ENCODE measurements around the gene BCOR. TPM values are rescaled to one million over a fixed set of nuclear protein-coding genes. Genes with fewer than 3 reads are reported as not detected.

BCOR gene
- total and polyA plus RNA-seq, 4 experiments from 2014 or later = 1.9 to 48.7 (median 27.0) TPM

- DNase-seq = peak; percentile 67 to 76 (median 69)
- Mint-ChIP-seq H3K27me3 (no peaks in the 10 kb centered on the region), H3K36me3 (peaks cover 0 to 1% of the 10 kb centered on the region in 2 donors), H3K9me3 (peaks cover 0 to 6% (median 0%) of the 10 kb centered on the region in 8 donors), H3K4me3 (peak overlapping the region; percentile 80 to 92 (median 88)), H3K27ac (peak overlapping the region in 6 of 7 donors; percentile 19 to 86 (median 76)), H3K4me1 (peaks cover 3 to 19% (median 10%) of the 10 kb centered on the region in 4 donors)
- H3K4me1 ChIP-seq (ENCODE audit: insufficient read depth, low read length) = peaks cover 20% of the 10 kb centered on the region
- H3K9me3 ChIP-seq (ENCODE audit: control insufficient read depth in 1 of 2, low read length in 2 of 2) = no peaks in the 10 kb centered on the region
- POLR2A ChIA-PET (ENCODE audit: partially characterized antibody) = interaction anchor here (0.6 to 14.3 kb wide), 9 partner anchors 9 to 66 kb away, joined by 3 to 323 read pairs (median 7); partner anchors contain the start of gene BCOR
- peak overlapping the region in 1 of 2 donors; percentile 52 for H3K4me3 ChIP-seq (ENCODE audit: low read length in 2 of 2)
- H3K27ac ChIP-seq (ENCODE audit: low read depth, low read length) = peak overlapping the region; percentile 44
- intact Hi-C loops (cut with micrococcal nuclease) = loop anchor here (1.0 to 5.0 kb wide), 5 partner anchors 8 to 249 kb away; no protein-coding TSS in a partner anchor
- no peaks in the 10 kb centered on the region for H3K27me3 ChIP-seq (ENCODE audit: insufficient read depth, low read length)
- H3K36me3 ChIP-seq (ENCODE audit: insufficient read depth, low read length) = no peaks in the 10 kb centered on the region
- CTCF ChIA-PET (ENCODE audit: partially characterized antibody) = no interaction called here
Observed at GRCh38 chrX:40105835-40106675, 8.3 kb upstream of the BCOR start.

GRCh38 chrX:40104985-40105834, 7.5 kb upstream of the BCOR start:
- H3K36me3 ChIP-seq (ENCODE audit: insufficient read depth, low read length) = no peaks in the 10 kb centered on the region
- Mint-ChIP-seq H3K4me1 (peaks cover 3 to 19% (median 9%) of the 10 kb centered on the region in 4 donors), H3K4me3 (peak overlapping the region; percentile 71 to 92 (median 84)), H3K27me3 (no peaks in the 10 kb centered on the region), H3K27ac (peak overlapping the region in 4 of 7 donors; percentile 19 to 86 (median 76)), H3K36me3 (peaks cover 0 to 1% of the 10 kb centered on the region in 2 donors), H3K9me3 (peaks cover 0 to 6% (median 0%) of the 10 kb centered on the region in 8 donors)
- H3K27ac ChIP-seq (ENCODE audit: low read depth, low read length) = peak overlapping the region; percentile 44
- intact Hi-C loops (cut with micrococcal nuclease) = loop anchor here (5.0 kb wide), 2 partner anchors 93 to 248 kb away; no protein-coding TSS in a partner anchor
- peak in 1 of 5 donors; percentile 49 for DNase-seq
- peak overlapping the region in 1 of 2 donors; percentile 51 for H3K4me3 ChIP-seq (ENCODE audit: low read length in 2 of 2)
- ChIA-PET CTCF (ENCODE audit: partially characterized antibody) (interaction anchor here (0.7 to 0.9 kb wide), 2 partner anchors 47 to 60 kb away, joined by 3 read pairs; no protein-coding TSS in a partner anchor), POLR2A (ENCODE audit: partially characterized antibody) (interaction anchor here (0.6 to 14.3 kb wide), 12 partner anchors 8 to 610 kb away, joined by 3 to 323 read pairs (median 4); partner anchors contain the start of gene BCOR)
- H3K4me1 ChIP-seq (ENCODE audit: insufficient read depth, low read length) = peaks cover 20% of the 10 kb centered on the region
- no peaks in the 10 kb centered on the region for H3K9me3 ChIP-seq (ENCODE audit: control insufficient read depth in 1 of 2, low read length in 2 of 2)
- no peaks in the 10 kb centered on the region for H3K27me3 ChIP-seq (ENCODE audit: insufficient read depth, low read length)

- intact Hi-C loops (cut with micrococcal nuclease) = no loop called here
- H3K27ac Mint-ChIP-seq = no peak overlapping the region
- Histone ChIP-seq H3K27me3 (ENCODE audit: insufficient read depth, low read length) (no peaks in the 10 kb centered on the region), H3K4me3 (ENCODE audit: low read length in 2 of 2) (peak overlapping the region in 1 of 2 donors; percentile 51), H3K4me1 (ENCODE audit: insufficient read depth, low read length) (peaks cover 25% of the 10 kb centered on the region), H3K36me3 (ENCODE audit: insufficient read depth, low read length) (no peaks in the 10 kb centered on the region), H3K9me3 (ENCODE audit: control insufficient read depth in 1 of 2, low read length in 2 of 2) (no peaks in the 10 kb centered on the region), H3K27ac (ENCODE audit: low read depth, low read length) (peak overlapping the region; percentile 44)
- H3K36me3 Mint-ChIP-seq = peaks cover 0 to 1% of the 10 kb centered on the region in 2 donors
- H3K4me3 Mint-ChIP-seq = peak overlapping the region in 6 of 8 donors; percentile 25 to 69 (median 58)
- H3K4me1 Mint-ChIP-seq = peaks cover 3 to 23% (median 10%) of the 10 kb centered on the region in 4 donors
- no peak for DNase-seq
- ChIA-PET CTCF (ENCODE audit: partially characterized antibody) (interaction anchor here (0.7 to 0.9 kb wide), 2 partner anchors 48 to 60 kb away, joined by 3 read pairs; no protein-coding TSS in a partner anchor), POLR2A (ENCODE audit: partially characterized antibody) (interaction anchor here (0.9 to 14.3 kb wide), 9 partner anchors 7 to 178 kb away, joined by 3 to 323 read pairs (median 5); partner anchors contain the start of gene BCOR)
- H3K27me3 Mint-ChIP-seq = no peaks in the 10 kb centered on the region
- H3K9me3 Mint-ChIP-seq = peaks cover 0 to 11% (median 0%) of the 10 kb centered on the region in 8 donors
Observed at GRCh38 chrX:40104630-40104984, 6.8 kb upstream of the BCOR start.

- H3K4me1 Mint-ChIP-seq = peaks cover 3 to 27% (median 14%) of the 10 kb centered on the region in 4 donors
- H3K4me1 ChIP-seq (ENCODE audit: insufficient read depth, low read length) = peaks cover 30% of the 10 kb centered on the region
- H3K36me3 Mint-ChIP-seq = peaks cover 0 to 3% of the 10 kb centered on the region in 2 donors
- no peaks in the 10 kb centered on the region for H3K9me3 ChIP-seq (ENCODE audit: control insufficient read depth in 1 of 2, low read length in 2 of 2)
- H3K4me3 Mint-ChIP-seq = peak overlapping the region in 7 of 8 donors; percentile 28 to 69 (median 62)
- intact Hi-C loops (cut with micrococcal nuclease) = no loop called here
- no peaks in the 10 kb centered on the region for H3K36me3 ChIP-seq (ENCODE audit: insufficient read depth, low read length)
- peaks cover 0 to 13% (median 0%) of the 10 kb centered on the region in 8 donors for H3K9me3 Mint-ChIP-seq
- peak overlapping the region in 1 of 7 donors; percentile 13 for H3K27ac Mint-ChIP-seq
- H3K27ac ChIP-seq (ENCODE audit: low read depth, low read length) = no peak overlapping the region
- H3K27me3 ChIP-seq (ENCODE audit: insufficient read depth, low read length) = no peaks in the 10 kb centered on the region
- no peak for DNase-seq
- no peak overlapping the region for H3K4me3 ChIP-seq (ENCODE audit: low read length in 2 of 2)
- POLR2A ChIA-PET (ENCODE audit: partially characterized antibody) = interaction anchor here (0.9 to 14.3 kb wide), 8 partner anchors 6 to 179 kb away, joined by 3 to 323 read pairs (median 6); partner anchors contain the start of gene BCOR
- CTCF ChIA-PET (ENCODE audit: partially characterized antibody) = no interaction called here
- no peaks in the 10 kb centered on the region for H3K27me3 Mint-ChIP-seq
Observed at GRCh38 chrX:40103565-40104323, 6.0 kb upstream of the BCOR start.

GRCh38 chrX:40102393-40103381, 4.9 kb upstream of the BCOR start:
- no peak for DNase-seq
- POLR2A ChIA-PET (ENCODE audit: partially characterized antibody) = interaction anchor here (0.6 to 14.3 kb wide), 2 partner anchors 57 to 70 kb away, joined by 3 to 323 read pairs; no protein-coding TSS in a partner anchor
- H3K4me3 ChIP-seq (ENCODE audit: low read length in 2 of 2) = no peak overlapping the region
- no peak overlapping the region for H3K27ac ChIP-seq (ENCODE audit: low read depth, low read length)
- CTCF ChIA-PET (ENCODE audit: partially characterized antibody) = interaction anchor here (0.6 kb wide), 1 partner anchor 248 kb away, joined by 3 read pairs; no protein-coding TSS in a partner anchor
- Mint-ChIP-seq H3K36me3 (peaks cover 0 to 3% of the 10 kb centered on the region in 2 donors), H3K4me1 (peaks cover under 1 to 21% (median 12%) of the 10 kb centered on the region in 4 donors), H3K4me3 (peak overlapping the region in 3 of 8 donors; percentile 15 to 43 (median 17)), H3K27ac (no peak overlapping the region), H3K27me3 (no peaks in the 10 kb centered on the region), H3K9me3 (peaks cover 0 to 13% (median 0%) of the 10 kb centered on the region in 8 donors)
- H3K9me3 ChIP-seq (ENCODE audit: control insufficient read depth in 1 of 2, low read length in 2 of 2) = no peaks in the 10 kb centered on the region
- peaks cover 20% of the 10 kb centered on the region for H3K4me1 ChIP-seq (ENCODE audit: insufficient read depth, low read length)
- no peaks in the 10 kb centered on the region for H3K36me3 ChIP-seq (ENCODE audit: insufficient read depth, low read length)
- no peaks in the 10 kb centered on the region for H3K27me3 ChIP-seq (ENCODE audit: insufficient read depth, low read length)
- intact Hi-C loops (cut with micrococcal nuclease) = no loop called here

Measured in CD4-positive, alpha-beta memory T cell (primary cell).